HG03103 (cell line): ENCODE data around the gene GOLGA8H.
"Not testable (repeated sequence)": the region's sequence is repeated elsewhere in the genome, so short reads cannot be mapped to it uniquely, and the experiment has no call there.

Source experiments
- ATAC-seq: cut with Tn5 transposase; IDR thresholded peaks from one replicate; pipeline ENCODE4 v1.9.1; 2021; ENCODE audit warnings: low read depth; ENCODE audit not compliant: unreplicated experiment

GOLGA8H gene

GRCh38 chr15:30603796-30604195 lies at the start of gene GOLGA8H:
Gene GOLGA8H (plus strand): TSS chr15:30604028. CDS start chr15:30604126, 98 bp downstream.
- not testable (repeated sequence) for ATAC-seq

- ATAC-seq, result not testable (repeated sequence)
These were observed 36.9 kb upstream of the GOLGA8H start for GRCh38 chr15:30566949-30567348.

GRCh38 chr15:30573012-30573491 lies 30.8 kb upstream of the GOLGA8H start:
- ATAC-seq, result not testable (repeated sequence)

- ATAC-seq, result not testable (repeated sequence)
These were observed 24.3 kb upstream of the GOLGA8H start for GRCh38 chr15:30579394-30579970.

- not testable (repeated sequence) for ATAC-seq
These were observed 23.1 kb upstream of the GOLGA8H start for GRCh38 chr15:30580716-30581115.

- not testable (repeated sequence) for ATAC-seq
These were observed 4.9 kb upstream of the GOLGA8H start for GRCh38 chr15:30598953-30599352.

GRCh38 chr15:30612271-30612670 lies 8.4 kb downstream of the GOLGA8H start:
- not testable (repeated sequence) for ATAC-seq

- not testable (repeated sequence) for ATAC-seq
These were observed 17.5 kb downstream of the GOLGA8H start for GRCh38 chr15:30621342-30621741.

GRCh38 chr15:30625436-30626193 lies 21.8 kb downstream of the GOLGA8H start, which contains the start of gene ARHGAP11B:
Gene ARHGAP11B (plus strand): TSS chr15:30626128.
- peak; percentile 93 for ATAC-seq

GRCh38 chr15:30626194-30626565 lies 22.4 kb downstream of the GOLGA8H start:
- not testable (repeated sequence) for ATAC-seq

- not testable (repeated sequence) for ATAC-seq
These were observed 22.8 kb downstream of the GOLGA8H start for GRCh38 chr15:30626632-30627031.

- peak; percentile 91 for ATAC-seq
These were observed 46.4 kb downstream of the GOLGA8H start for GRCh38 chr15:30650012-30650929.

GRCh38 chr15:30661154-30661553 lies 57.3 kb downstream of the GOLGA8H start:
- ATAC-seq, result not testable (repeated sequence)
